ENCODE data around the gene SLC25A14.

Gene SLC25A14

GRCh38 chrX:130385520-130385919 is 45.8 kb downstream of the SLC25A14 start, which contains the start of gene GPR119:
Gene GPR119 (minus strand): TSS chrX:130385674. CDS start chrX:130385447, 227 bp downstream.
- no peak for DNase-seq

- DNase-seq: no peak
Measured at GRCh38 chrX:130386408-130386808, 46.7 kb downstream of the SLC25A14 start.

GRCh38 chrX:130393451-130394074 is 53.8 kb downstream of the SLC25A14 start:
- DNase-seq: peak; percentile 26

DNA sequence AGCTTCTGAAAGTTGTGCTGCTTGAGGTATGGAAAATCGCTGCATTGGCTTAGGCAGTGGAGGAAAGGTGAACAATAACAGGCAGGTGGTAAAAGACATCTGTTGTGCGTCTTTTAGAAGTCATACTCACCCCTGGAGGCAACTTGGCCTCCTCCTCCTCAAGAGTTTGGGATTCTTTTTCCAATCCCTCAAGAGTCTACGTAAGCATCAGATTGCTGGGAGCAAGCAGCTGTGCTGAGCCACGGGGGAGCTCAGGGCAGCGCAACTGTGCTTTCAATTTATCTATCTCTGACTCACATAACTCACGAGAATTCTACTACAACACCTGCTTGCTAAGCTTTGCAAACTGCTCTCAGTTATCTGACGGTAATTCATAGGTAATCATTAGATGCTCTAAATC is 55.6 kb downstream of the SLC25A14 start:
- no peak for DNase-seq

DNA sequence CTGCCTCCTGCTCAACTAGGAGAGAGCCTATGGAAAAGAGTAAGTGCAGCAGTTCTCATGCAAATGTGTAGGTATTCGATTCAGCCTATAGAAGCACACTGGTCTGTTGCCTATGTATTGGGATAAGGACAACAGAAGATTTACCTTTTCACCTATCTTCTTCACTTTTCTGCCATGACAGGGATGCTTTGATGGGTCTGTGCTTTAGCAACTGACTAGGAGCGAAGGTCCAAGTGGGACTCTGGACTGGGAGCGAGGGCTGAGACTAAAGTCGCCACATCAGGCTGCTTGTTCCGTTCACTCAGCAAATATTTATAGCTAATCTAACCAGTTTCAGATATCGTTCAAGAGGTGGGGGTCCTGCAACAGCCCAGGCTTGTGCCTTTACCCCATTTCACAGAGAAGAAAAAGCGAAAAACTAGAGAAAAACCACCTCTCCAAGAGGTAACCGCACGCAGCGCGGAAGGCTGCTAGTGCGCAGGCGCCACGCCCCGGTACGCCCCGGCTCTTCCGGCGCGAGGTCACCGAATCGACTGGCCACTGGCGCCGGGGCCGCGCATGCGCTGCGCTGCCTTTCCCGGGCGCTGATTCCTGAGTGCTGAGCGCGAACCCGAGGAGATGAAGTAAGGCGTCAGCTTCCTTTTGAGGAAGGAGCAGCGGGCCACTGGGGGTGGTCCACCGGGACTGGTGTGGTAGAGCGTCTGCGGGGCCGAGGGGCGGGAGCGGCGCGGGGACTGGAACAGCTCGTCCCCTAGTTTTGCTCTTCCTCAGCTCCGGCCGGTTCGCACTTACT is 61.9 kb downstream of the SLC25A14 start, which contains the start of gene RBMX2:
Gene RBMX2, plus strand, starts transcription at position 573 of the 793 bp plus-strand sequence. Its CDS starts 46 bp downstream, at position 619.
- peak; percentile 76 for DNase-seq

DNA sequence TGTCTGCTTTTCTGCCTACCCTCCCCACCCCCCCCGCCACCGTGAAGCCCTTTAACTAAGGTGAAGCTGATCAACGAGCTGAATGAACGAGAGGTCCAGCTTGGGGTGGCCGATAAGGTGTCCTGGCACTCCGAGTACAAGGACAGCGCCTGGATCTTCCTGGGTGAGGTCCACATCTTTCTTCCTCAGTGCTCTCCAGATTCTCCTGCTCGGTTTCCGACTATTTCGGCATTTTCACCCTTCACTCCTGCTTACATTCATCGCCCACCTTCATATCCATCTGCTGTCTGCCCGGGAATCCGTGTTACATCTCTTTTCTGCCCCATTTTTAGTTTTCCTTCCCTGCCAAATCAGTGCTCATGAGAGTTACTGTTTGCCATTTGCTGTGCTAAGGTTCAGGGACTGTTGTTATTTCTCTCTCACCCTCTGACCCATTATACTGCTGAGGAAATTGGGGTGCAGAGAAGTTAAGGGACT is 62.5 kb downstream of the SLC25A14 start:
- no peak for DNase-seq

DNA sequence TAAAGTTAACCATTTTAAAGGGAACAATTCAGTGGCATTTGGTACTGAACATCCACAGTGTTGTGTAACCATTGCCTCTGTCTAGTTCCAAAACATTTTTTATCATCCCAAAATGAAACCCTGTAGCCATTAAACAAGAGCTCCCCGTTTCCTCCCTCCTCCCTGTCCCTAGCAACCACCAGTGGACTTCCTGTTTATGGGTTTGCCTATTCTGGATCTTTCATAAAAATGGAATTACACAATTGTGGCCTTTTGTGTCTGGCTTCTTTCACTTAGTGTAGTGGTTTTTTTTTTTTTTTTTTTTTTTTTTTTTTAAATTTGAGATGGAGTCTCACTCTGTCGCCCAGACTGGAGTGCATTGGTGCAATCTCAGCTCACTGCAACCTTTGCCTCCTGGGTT is 73.7 kb downstream of the SLC25A14 start:
- no peak for DNase-seq

GRCh38 chrX:130414800-130415199 is 75.1 kb downstream of the SLC25A14 start:
- no peak for DNase-seq

DNA sequence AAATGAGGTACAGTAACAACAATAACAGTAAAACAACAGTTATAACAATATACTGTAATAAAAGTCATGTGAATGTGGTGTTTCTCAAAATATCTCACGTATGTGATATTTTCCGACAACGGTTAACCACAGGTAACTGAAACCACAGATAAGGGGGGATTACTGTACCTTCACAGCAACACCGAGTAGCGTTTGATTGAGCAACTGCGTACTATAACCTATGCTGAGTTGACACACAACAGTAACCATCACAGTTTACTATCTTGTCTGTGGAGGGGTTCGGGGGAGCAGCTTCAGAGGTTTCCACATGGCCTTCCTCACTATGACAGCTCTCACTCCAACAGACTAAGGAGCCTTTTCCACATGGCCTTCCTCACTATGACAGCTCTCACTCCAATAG is 75.5 kb downstream of the SLC25A14 start:
- DNase-seq: no peak

DNA sequence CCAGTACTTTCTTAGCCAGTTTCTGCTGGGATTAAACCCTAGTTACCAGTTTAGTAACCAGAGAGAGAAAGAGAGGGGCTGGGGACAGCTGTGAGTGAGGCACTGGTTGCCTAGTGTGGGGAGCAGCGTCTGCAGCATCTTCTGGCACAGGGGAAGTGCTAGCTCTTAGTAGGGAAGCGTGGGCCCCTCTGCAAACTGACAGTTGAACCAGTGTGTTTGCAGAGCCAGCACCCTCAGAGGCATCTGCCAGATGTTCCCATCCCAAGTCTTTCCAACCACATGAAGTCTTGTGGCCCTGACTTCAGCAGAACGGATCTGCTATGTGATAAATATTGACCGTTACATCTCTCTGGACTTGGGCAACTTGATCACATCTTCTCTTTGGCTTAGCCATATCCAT is 77.1 kb downstream of the SLC25A14 start:
- DNase-seq: no peak

DNA sequence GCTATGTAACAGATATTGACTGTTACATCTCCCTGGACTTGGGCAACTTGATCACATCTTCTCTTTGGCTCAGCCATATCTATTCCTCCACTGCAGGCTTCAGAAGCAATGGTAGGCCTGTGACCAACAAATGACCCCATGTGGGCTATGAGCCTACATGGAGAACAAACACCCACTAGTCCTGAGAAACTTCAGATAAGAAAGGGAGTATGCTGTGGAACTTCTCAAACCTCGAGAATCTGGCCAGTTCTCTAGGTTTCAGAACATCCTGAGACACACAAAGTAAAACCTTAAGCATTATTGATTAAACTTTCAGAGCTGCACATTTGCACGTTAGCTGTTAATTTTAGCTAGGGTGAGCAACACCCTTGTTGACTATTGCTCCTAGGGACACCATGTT is 78.3 kb downstream of the SLC25A14 start:
- DNase-seq: no peak

DNA sequence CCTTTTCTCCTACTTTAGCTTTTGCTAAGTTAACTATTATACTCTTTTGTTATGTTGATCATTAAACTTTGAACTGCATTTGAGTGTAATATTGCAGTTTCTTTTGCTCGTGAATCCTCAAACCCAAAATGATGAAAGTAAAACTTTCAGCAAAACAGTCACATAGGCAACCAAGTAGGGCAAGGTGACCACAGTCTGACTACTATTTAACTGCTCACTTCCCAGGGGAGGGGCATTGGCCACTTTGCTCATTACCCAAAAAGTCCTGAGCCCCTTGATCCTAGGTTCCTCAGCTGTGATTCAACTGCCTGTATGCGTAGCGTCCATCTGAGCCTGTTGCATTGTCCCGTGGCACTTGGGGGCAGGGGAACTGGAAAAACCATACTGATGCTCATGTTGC is 79.0 kb downstream of the SLC25A14 start:
- DNase-seq: no peak

GRCh38 chrX:130419263-130419662 is 79.5 kb downstream of the SLC25A14 start:
- DNase-seq: no peak
